ENCODE results near the gene DNAJB6.

DNAJB6 gene

GRCh38 chr7:157429680-157430224 is 92.9 kb downstream of the DNAJB6 start:
- no peak for DNase-seq

GRCh38 chr7:157430721-157431120 is 93.9 kb downstream of the DNAJB6 start:
- no peak for DNase-seq

GRCh38 chr7:157431173-157431950 is 94.6 kb downstream of the DNAJB6 start:
- DNase-seq, result no peak

GRCh38 chr7:157431951-157432540 is 95.2 kb downstream of the DNAJB6 start:
- DNase-seq, result no peak

GRCh38 chr7:157432541-157432956 is 95.7 kb downstream of the DNAJB6 start:
- DNase-seq, result no peak

- no peak for DNase-seq
These were observed 96.3 kb downstream of the DNAJB6 start for GRCh38 chr7:157432957-157433576.

GRCh38 chr7:157433628-157434027 is 96.8 kb downstream of the DNAJB6 start:
- no peak for DNase-seq

- no peak for DNase-seq
These were observed 97.4 kb downstream of the DNAJB6 start for GRCh38 chr7:157434231-157434630.

- no peak for DNase-seq
These were observed 97.9 kb downstream of the DNAJB6 start for GRCh38 chr7:157434701-157435100.

- DNase-seq, result no peak
These were observed 99.3 kb downstream of the DNAJB6 start for GRCh38 chr7:157436076-157436475.

GRCh38 chr7:157436763-157437480 is 100.1 kb downstream of the DNAJB6 start:
- no peak for DNase-seq

GRCh38 chr7:157437519-157438061 is 100.8 kb downstream of the DNAJB6 start:
- DNase-seq, result no peak

GRCh38 chr7:157438121-157439025 is 101.6 kb downstream of the DNAJB6 start:
- no peak for DNase-seq

GRCh38 chr7:157439149-157439548 is 102.3 kb downstream of the DNAJB6 start:
- no peak for DNase-seq

GRCh38 chr7:157439761-157440160 is 103.0 kb downstream of the DNAJB6 start:
- DNase-seq, result no peak

- no peak for DNase-seq
These were observed 103.7 kb downstream of the DNAJB6 start for GRCh38 chr7:157440346-157441022.

- DNase-seq, result no peak
These were observed 104.2 kb downstream of the DNAJB6 start for GRCh38 chr7:157441023-157441399.

- no peak for DNase-seq
These were observed 105.7 kb downstream of the DNAJB6 start for GRCh38 chr7:157442456-157442855.

GRCh38 chr7:157442993-157443831 is 106.4 kb downstream of the DNAJB6 start:
- no peak for DNase-seq

Measured in NCI-H524 treated with DMSO at 0.1 percent for 48 hours (cell line).